Smooth muscle cell (in vitro differentiated cells): ENCODE results near the gene RBM19. TPM values are rescaled to one million over a fixed set of nuclear protein-coding genes. Genes with fewer than 3 reads are reported as not detected.

ENCODE experiments used
- DNase-seq: peaks from one replicate; lab custom pipeline; 2025; ENCODE audit not compliant: unreplicated experiment; lab: John Stamatoyannopoulos, UW
- H2AFZ ChIP-seq: fragments of 200-600 bp; sonication (generic); 2 replicates; pipeline ENCODE4 v1.6.0; 2016; ENCODE audit warnings: antibody characterized with exemption, low read depth, mild to moderate bottlenecking
- H3F3A ChIP-seq: fragments of 200-600 bp; sonication (generic); 2 replicates; pipeline ENCODE4 v1.6.0; 2017; ENCODE audit warnings: antibody characterized with exemption, low read depth
- H3K27ac ChIP-seq: fragments of 200-600 bp; sonication (generic); 2 replicates; pipeline ENCODE4 v1.5.1; 2016; ENCODE audit warnings: low read depth, mild to moderate bottlenecking
- H3K27me3 ChIP-seq: fragments of 200-600 bp; sonication (generic); 2 replicates; pipeline ENCODE4 v1.6.1; 2016; ENCODE audit warnings: low read depth, mild to moderate bottlenecking
- H3K36me3 ChIP-seq: fragments of 200-600 bp; sonication (generic); 2 replicates; pipeline ENCODE4 v1.5.1; 2016; ENCODE audit warnings: low read depth
- H3K4me1 ChIP-seq: fragments of 200-600 bp; sonication (generic); 2 replicates; pipeline ENCODE4 v1.5.1; 2016; ENCODE audit warnings: low read depth
- H3K4me2 ChIP-seq: fragments of 200-600 bp; sonication (generic); 2 replicates; pipeline ENCODE4 v1.6.0; 2016; ENCODE audit warnings: mild to moderate bottlenecking
- H3K4me3 ChIP-seq: fragments of 200-600 bp; sonication (generic); 2 replicates; pipeline ENCODE4 v1.5.1; 2016; ENCODE audit warnings: mild to moderate bottlenecking
- H3K79me2 ChIP-seq: fragments of 200-600 bp; sonication (generic); 2 replicates; pipeline ENCODE4 v1.6.0; 2016; ENCODE audit warnings: low read depth, mild to moderate bottlenecking
- H3K9ac ChIP-seq: fragments of 200-600 bp; sonication (generic); 2 replicates; pipeline ENCODE4 v1.6.0; 2016; ENCODE audit warnings: low read depth
- H3K9me3 ChIP-seq: fragments of 200-600 bp; sonication (generic); replicated peaks from 2 replicates; pipeline ENCODE4 v1.5.1; 2016; ENCODE audit warnings: low read depth
- H4K20me1 ChIP-seq: fragments of 200-600 bp; sonication (generic); 2 replicates; pipeline ENCODE4 v1.6.0; 2016; ENCODE audit warnings: low read depth
- WGBS: methylation state at CpG from one replicate; pipeline ENCODE4 v1.1.7; 2016; ENCODE audit warnings: low lambda C conversion rate; 5-methylcytosine and 5-hydroxymethylcytosine counted together
- polyA plus RNA-seq: library from polyadenylated mRNA; unstranded; fragments of >200 nt; fragmentation: Nextera tagmentation; extraction: Ambion mirVana; gene quantifications from 2 replicates; pipeline ENCODE4 v1.2.1, GENCODE V29; 2016
- total RNA-seq: library from RNA; depleted of rRNA; stranded (reverse); fragments of >200 nt; gene quantifications from 2 replicates; pipeline ENCODE4 v1.2.3, GENCODE V29; 2014
- TF ChIP-seq, protein P1 (sequence below): fragments of 200-600 bp; sonication (generic); IDR thresholded peaks from 2 replicates; pipeline ENCODE4 v1.5.1; 2017; ENCODE audit warnings: borderline replicate concordance, mild to moderate bottlenecking, antibody characterized with exemption; ENCODE audit not compliant: insufficient read depth, poor library complexity, severe bottlenecking

The RBM19 gene
- total and polyA plus RNA-seq, 2 experiments from 2014 or later, result 12.8 to 15.9 TPM

DNA sequence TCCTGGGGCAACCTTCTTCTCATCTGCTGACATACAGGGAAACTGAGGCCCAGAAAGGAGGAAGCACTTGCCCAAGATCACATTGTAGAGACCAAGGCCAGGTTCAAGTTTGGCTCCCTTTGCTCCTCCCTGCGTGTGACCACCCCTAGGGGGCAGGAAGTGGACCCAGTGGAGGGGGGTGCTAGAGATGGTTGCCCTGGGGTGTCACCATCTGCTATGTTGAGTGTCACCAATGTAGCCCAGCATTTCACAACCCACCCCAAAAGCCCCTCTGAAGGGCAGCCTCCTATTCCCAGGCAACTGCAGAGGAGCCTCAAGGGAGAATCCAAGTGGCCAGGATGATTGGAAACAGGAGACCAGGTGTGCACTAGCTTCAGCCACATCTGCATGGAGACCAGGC is 12.0 kb upstream of the RBM19 start:
- Histone ChIP-seq H3K79me2 (no peaks in the 10 kb centered on the region), H3K9me3 (no peaks in the 10 kb centered on the region), H3K27me3 (peaks cover 57% of the 10 kb centered on the region), H3K4me1 (no peaks in the 10 kb centered on the region), H2AFZ (no peak overlapping the region), H3K9ac (no peak overlapping the region), H3K27ac (no peak overlapping the region), H3K4me2 (no peak overlapping the region), H3K36me3 (no peaks in the 10 kb centered on the region), H3K4me3 (no peak overlapping the region), H3F3A (no peaks in the 10 kb centered on the region), H4K20me1 (no peaks in the 10 kb centered on the region)
- TF ChIP-seq, protein P1, sequence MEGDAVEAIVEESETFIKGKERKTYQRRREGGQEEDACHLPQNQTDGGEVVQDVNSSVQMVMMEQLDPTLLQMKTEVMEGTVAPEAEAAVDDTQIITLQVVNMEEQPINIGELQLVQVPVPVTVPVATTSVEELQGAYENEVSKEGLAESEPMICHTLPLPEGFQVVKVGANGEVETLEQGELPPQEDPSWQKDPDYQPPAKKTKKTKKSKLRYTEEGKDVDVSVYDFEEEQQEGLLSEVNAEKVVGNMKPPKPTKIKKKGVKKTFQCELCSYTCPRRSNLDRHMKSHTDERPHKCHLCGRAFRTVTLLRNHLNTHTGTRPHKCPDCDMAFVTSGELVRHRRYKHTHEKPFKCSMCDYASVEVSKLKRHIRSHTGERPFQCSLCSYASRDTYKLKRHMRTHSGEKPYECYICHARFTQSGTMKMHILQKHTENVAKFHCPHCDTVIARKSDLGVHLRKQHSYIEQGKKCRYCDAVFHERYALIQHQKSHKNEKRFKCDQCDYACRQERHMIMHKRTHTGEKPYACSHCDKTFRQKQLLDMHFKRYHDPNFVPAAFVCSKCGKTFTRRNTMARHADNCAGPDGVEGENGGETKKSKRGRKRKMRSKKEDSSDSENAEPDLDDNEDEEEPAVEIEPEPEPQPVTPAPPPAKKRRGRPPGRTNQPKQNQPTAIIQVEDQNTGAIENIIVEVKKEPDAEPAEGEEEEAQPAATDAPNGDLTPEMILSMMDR, result no peak
- DNase-seq, result no peak
- WGBS, result 18% methylated on average over 1 of the region's 1 CpG

DNA sequence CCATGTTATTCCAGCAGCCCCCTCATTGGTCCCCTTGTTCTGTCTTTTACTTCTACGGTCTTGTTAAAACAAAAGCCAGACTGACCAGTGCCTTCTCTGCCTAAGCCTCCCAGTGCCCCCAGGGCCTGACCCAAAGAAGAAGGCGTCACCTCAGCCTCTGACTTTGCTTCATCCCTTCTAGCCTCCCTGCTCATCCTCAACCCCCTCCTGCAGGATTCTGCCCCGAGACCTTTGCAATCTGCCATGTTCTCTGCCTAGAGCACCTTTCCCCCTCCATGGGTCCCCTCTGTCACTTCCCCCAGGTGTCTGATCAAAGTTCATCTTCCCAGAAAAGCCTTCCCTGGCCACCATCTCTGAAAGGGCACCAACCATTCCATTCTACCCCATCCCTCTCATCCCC is 7.9 kb upstream of the RBM19 start:
- TF ChIP-seq, protein P1, result no peak
- peaks cover 52% of the 10 kb centered on the region for H3K27me3 ChIP-seq
- no peak overlapping the region for H2AFZ ChIP-seq
- no peaks in the 10 kb centered on the region for H3K36me3 ChIP-seq
- H3F3A ChIP-seq, result no peaks in the 10 kb centered on the region
- no peaks in the 10 kb centered on the region for H3K9me3 ChIP-seq
- DNase-seq, result no peak
- no peak overlapping the region for H3K9ac ChIP-seq
- no peak overlapping the region for H3K27ac ChIP-seq
- no peaks in the 10 kb centered on the region for H3K79me2 ChIP-seq
- 73% methylated on average over 3 of the region's 3 CpGs for WGBS
- H4K20me1 ChIP-seq, result no peaks in the 10 kb centered on the region
- no peaks in the 10 kb centered on the region for H3K4me1 ChIP-seq
- no peak overlapping the region for H3K4me3 ChIP-seq
- H3K4me2 ChIP-seq, result no peak overlapping the region

DNA sequence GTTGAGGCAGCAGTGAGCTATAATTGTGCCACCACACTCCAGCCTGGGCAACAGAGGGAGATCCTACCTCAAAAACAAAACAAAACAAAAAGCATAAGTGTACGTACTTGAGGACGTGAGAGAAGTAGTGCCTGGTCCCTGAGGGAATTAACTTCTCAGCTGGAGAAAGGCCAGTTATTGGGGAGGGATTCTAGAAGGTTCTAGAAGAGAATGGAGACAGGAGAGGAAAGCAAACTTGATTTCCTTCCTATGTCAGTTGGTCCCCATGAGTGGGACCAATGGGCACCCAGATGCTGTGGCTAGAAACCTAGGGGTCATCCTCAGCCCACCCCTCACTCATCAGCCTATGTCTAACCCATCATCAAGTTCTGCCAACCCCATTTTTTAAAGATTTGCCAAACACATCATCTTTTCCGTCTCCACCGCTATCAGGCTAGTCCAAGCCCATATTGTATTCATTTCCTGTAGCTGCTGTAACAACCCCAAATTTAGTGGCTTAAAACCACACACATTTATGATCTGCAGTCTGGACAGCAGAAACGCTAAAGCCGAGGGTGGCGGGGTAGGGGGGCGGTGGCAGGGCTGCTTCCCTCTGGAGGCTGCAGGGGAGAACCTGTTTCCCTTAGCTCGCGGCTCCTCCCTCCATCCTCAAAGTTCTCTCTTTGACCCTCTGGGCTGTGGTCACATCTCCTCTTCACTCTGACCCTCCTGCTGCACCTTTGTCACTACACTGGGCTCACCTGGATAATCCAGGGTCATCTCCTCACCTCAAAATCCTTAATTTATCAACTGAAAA is 7.2 kb upstream of the RBM19 start:
- TF ChIP-seq, protein P1, result no peak
- Histone ChIP-seq H3K27me3 (peaks cover 50% of the 10 kb centered on the region), H3K4me2 (no peak overlapping the region), H3F3A (no peaks in the 10 kb centered on the region), H3K4me3 (no peak overlapping the region), H4K20me1 (no peaks in the 10 kb centered on the region), H3K9ac (no peak overlapping the region), H3K27ac (no peak overlapping the region), H3K79me2 (no peaks in the 10 kb centered on the region), H3K4me1 (no peaks in the 10 kb centered on the region), H2AFZ (no peak overlapping the region), H3K9me3 (no peaks in the 10 kb centered on the region), H3K36me3 (no peaks in the 10 kb centered on the region)
- no peak for DNase-seq
- WGBS, result 67% methylated on average over 10 of the region's 10 CpGs

DNA sequence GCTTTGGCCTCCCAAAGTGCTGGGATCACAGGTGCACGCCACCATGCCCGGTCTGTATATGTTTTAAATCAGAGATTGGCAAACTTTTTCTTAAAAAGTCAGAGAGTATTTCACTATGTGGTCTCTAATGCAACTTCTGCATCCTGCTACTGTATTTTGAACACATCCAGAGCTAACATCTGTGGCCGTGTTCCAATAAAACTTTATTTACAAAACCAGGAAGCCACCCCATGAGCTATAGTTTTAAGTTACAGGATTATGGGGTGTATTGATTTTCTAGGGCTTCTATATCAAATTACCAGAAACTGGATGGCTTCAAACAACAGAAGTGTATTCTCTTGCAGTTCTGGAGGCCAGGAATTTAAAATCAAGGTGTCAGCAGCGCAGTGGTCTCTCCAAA is 5.3 kb upstream of the RBM19 start:
- no peak overlapping the region for H3K9ac ChIP-seq
- H3K79me2 ChIP-seq, result no peaks in the 10 kb centered on the region
- H4K20me1 ChIP-seq, result no peaks in the 10 kb centered on the region
- no peaks in the 10 kb centered on the region for H3F3A ChIP-seq
- H3K4me2 ChIP-seq, result no peak overlapping the region
- DNase-seq, result no peak
- H3K27me3 ChIP-seq, result peaks cover 31% of the 10 kb centered on the region
- WGBS, result 92% methylated on average over 4 of the region's 4 CpGs
- H3K9me3 ChIP-seq, result no peaks in the 10 kb centered on the region
- no peaks in the 10 kb centered on the region for H3K36me3 ChIP-seq
- H3K4me1 ChIP-seq, result no peaks in the 10 kb centered on the region
- TF ChIP-seq, protein P1, result no peak
- no peak overlapping the region for H3K4me3 ChIP-seq
- no peak overlapping the region for H2AFZ ChIP-seq
- H3K27ac ChIP-seq, result no peak overlapping the region
